GM04504 (cell line): ENCODE measurements around the gene MMS22L.

Source experiments
- DNase-seq: peaks from one replicate; pipeline ENCODE4 v3.0.0-alpha.2; 2012; ENCODE audit warnings: low read depth

Gene MMS22L

GRCh38 chr6:97138581-97138980, 144.4 kb downstream of the MMS22L start:
- no peak for DNase-seq

DNA sequence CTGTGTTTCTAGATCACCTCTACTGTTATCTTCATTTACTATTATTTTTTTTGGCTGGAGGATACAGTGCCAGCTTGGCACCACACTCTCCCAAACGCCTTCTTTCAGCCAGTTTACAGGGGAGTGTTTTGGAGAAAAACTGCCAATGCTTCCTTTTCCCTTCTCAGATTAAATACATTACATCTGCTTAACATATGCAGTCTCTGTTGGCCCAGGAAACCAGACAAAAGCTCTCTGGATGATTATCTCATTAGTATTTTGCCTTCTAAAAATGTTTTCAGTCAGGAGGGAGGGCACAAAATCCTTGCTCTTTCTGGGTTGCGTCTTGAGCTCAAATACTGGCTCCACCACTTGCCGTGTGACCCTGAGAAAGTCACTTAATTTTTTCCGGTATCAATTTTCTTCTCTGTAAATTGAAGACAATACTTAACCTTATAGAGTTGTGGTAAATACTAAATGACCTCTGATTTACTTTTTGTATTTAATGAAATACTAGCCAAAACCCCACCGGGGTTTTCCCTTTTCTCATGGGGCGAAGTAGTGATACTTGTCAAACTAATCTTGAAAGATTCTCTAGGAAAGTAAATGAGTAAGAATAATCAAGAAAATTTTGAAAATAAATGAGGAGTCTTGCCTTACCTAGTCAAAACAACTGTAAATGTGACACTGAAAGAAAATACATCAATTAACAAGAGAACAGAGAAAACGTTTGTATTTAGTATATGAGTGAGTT, 146.2 kb downstream of the MMS22L start:
- DNase-seq, result no peak

DNA sequence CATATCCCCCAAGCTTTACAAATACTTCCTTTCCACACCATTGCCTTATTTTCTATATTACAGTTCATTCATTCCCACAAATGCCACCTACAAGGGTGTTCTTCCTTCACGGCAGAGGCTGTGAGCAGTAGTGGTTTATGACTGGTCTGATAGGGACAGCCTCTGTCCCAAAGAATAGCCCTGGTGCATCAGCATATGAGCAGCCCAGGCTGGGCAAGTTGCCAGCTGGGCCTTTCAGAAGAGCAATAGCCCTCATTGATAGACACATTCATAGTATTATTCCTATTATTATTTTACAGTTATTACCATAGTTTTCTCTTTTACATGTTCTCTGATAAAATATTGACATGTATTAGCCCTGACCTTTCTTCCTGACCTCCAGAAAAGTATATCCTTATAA, 149.9 kb downstream of the MMS22L start:
- no peak for DNase-seq

GRCh38 chr6:97129106-97129505, 153.9 kb downstream of the MMS22L start:
- DNase-seq, result no peak

- no peak for DNase-seq
Observed at GRCh38 chr6:97128507-97128906, 154.5 kb downstream of the MMS22L start.

DNA sequence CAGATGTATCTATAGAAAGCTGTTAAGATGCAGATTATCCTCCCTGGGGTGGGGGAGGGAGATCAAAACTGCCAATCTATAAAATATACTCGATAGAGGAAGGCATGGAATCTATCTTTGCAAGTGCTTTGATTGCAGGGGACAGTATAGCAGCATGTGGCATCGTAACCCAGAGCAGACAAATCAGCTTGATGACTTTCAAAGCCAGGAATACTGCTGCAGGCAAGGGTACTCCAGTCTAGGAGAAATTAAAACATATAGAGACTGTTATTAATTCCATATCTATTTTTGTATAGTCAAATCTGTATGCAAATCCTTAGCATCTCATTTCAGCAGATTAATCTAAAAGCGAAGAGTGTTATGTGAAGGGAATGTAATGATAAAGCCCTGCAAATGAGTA, 159.4 kb downstream of the MMS22L start:
- no peak for DNase-seq

GRCh38 chr6:97123112-97123511, 159.9 kb downstream of the MMS22L start:
- DNase-seq, result no peak

- no peak for DNase-seq
Observed at GRCh38 chr6:97120511-97120910, 162.5 kb downstream of the MMS22L start.

DNA sequence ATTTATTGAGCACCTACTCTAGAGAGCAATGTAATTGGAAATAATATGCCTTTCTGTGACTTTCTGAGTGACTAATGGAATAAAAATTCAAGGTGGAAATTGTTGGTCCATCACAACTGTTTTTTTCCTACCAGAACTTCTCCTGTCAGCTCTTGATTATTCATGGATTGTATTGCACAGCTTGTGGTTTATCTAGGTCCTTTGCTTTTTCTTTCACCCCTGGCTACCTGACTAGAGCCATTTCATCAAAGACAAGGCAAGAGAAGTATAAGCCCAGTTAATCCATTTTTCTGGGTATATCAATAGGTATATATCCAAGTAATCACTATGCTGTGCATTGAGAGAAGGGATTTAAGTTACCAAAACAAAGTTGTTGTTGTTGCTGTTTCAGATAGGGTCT, 168.4 kb downstream of the MMS22L start:
- no peak for DNase-seq

DNA sequence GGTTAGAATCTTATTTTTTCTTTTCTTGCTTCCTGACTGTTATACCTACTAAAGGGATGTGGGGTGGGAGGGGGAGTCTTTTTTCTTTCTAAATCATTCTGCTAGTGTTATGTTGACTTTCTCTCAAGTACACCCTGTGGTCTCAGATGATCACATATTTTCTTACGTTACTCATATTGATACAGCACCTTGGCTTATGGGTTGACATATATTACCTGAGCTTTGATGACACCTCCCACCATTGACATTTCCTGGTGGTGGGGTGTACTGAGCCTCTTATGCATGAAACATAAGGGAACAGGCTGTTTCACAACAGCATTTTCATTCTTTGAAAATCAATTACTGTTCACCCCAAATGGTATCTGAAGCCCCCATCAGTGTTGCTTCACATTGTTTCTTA, 169.8 kb downstream of the MMS22L start:
- no peak for DNase-seq

GRCh38 chr6:97111243-97111642, 171.8 kb downstream of the MMS22L start:
- no peak for DNase-seq

GRCh38 chr6:97110626-97111025, 172.4 kb downstream of the MMS22L start:
- no peak for DNase-seq

GRCh38 chr6:97110149-97110548, 172.9 kb downstream of the MMS22L start:
- no peak for DNase-seq

GRCh38 chr6:97109444-97109843, 173.6 kb downstream of the MMS22L start:
- DNase-seq, result no peak

- DNase-seq, result no peak
Observed at GRCh38 chr6:97102145-97102790, 180.7 kb downstream of the MMS22L start.

GRCh38 chr6:97100696-97101095, 182.3 kb downstream of the MMS22L start:
- DNase-seq, result no peak

GRCh38 chr6:97097068-97098047, 185.7 kb downstream of the MMS22L start:
- DNase-seq, result no peak

DNA sequence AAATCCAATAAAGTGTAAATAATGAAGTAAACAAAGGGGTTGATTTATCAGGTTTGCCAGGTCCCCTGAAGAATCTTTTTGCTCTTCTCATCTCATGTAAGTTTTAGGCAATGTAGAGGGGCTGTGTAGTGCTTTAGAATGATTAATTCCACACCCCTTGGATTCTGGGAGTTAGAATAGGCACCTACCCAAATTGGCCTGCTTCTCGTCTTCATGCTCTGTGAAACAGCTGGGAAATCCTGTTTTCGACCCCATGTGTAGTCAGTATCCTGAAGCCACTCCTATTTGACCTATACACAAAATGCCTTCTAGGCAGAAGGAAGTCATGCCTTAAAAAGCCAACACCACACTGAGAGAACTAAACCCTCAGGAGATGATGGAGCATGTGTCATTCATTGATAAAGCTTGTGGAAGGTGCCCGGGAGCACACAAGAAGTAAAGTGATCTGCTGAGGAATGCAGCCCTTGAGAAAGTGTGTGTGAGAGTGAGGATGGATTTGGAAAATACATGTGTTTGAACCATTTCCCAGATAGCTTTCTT, 187.6 kb downstream of the MMS22L start:
- DNase-seq, result no peak

GRCh38 chr6:97094376-97094775, 188.6 kb downstream of the MMS22L start:
- no peak for DNase-seq

- DNase-seq, result no peak
Observed at GRCh38 chr6:97092673-97093305, 190.2 kb downstream of the MMS22L start.
